Loucy (cell line): ENCODE results near the gene MEAK7.

Experiments used
- H2AFZ ChIP-seq: fragments of 200-600 bp; sonication (generic); 2 replicates; pipeline ENCODE4 v1.6.0; 2016; ENCODE audit warnings: antibody characterized with exemption, mild to moderate bottlenecking, low read length, moderate library complexity
- H3F3A ChIP-seq: fragments of 200-600 bp; 2 replicates; pipeline ENCODE4 v1.6.0; 2016; ENCODE audit warnings: antibody characterized with exemption, low read depth, mild to moderate bottlenecking
- H3K27me3 ChIP-seq: fragments of 200-600 bp; sonication (generic); 2 replicates; pipeline ENCODE4 v1.6.1; 2014; ENCODE audit warnings: low read length, mild to moderate bottlenecking; ENCODE audit not compliant: insufficient read depth, poor library complexity, severe bottlenecking
- H3K36me3 ChIP-seq: fragments of 200-600 bp; sonication (generic); 2 replicates; pipeline ENCODE4 v1.6.1; 2016; ENCODE audit warnings: low read length; ENCODE audit not compliant: insufficient read depth
- H3K4me1 ChIP-seq: fragments of 200-600 bp; sonication (generic); 2 replicates; pipeline ENCODE4 v1.5.1; 2014; ENCODE audit warnings: low read length, mild to moderate bottlenecking; ENCODE audit not compliant: insufficient read depth, poor library complexity, severe bottlenecking
- H3K4me2 ChIP-seq: fragments of 200-600 bp; sonication (generic); 2 replicates; pipeline ENCODE4 v1.6.0; 2014; ENCODE audit warnings: antibody characterized with exemption, low read length, low read depth, mild to moderate bottlenecking; ENCODE audit not compliant: poor library complexity, severe bottlenecking
- H3K4me3 ChIP-seq: fragments of 200-600 bp; sonication (generic); 2 replicates; pipeline ENCODE4 v1.5.1; 2014; ENCODE audit warnings: low read length, mild to moderate bottlenecking, mixed read lengths; ENCODE audit not compliant: poor library complexity, severe bottlenecking
- H3K79me2 ChIP-seq: fragments of 200-600 bp; sonication (generic); 2 replicates; pipeline ENCODE4 v1.6.1; 2014; ENCODE audit warnings: low read length; ENCODE audit not compliant: insufficient read depth
- H3K9ac ChIP-seq: fragments of 200-600 bp; sonication (generic); 2 replicates; pipeline ENCODE4 v1.6.0; 2014; ENCODE audit warnings: mild to moderate bottlenecking, low read depth, low read length, moderate library complexity; ENCODE audit not compliant: poor library complexity, severe bottlenecking
- H3K9me2 ChIP-seq: fragments of 200-600 bp; sonication (generic); replicated peaks from 2 replicates; pipeline ENCODE4 v1.6.1; 2016; ENCODE audit warnings: low read depth, low read length, mixed read lengths
- H3K9me3 ChIP-seq: fragments of 200-600 bp; sonication (generic); 2 replicates; pipeline ENCODE4 v1.6.1; 2014; ENCODE audit warnings: mild to moderate bottlenecking, antibody characterized with exemption, low read length, low read depth; ENCODE audit not compliant: insufficient read depth
- H4K20me1 ChIP-seq: fragments of 200-600 bp; sonication (generic); 2 replicates; pipeline ENCODE4 v1.6.0; 2014; ENCODE audit warnings: antibody characterized with exemption, low read length, mild to moderate bottlenecking; ENCODE audit not compliant: insufficient read depth, poor library complexity, severe bottlenecking
- EZH2phosphoT487 ChIP-seq: fragments of 200-600 bp; IDR thresholded peaks from 2 replicates; pipeline ENCODE4 v1.6.1; 2018; ENCODE audit warnings: antibody characterized with exemption, mild to moderate bottlenecking, moderate library complexity, borderline replicate concordance
- TF ChIP-seq, protein P1 (sequence below): fragments of 200-600 bp; sonication (generic); conservative IDR thresholded peaks from 2 replicates; pipeline ENCODE4 v1.5.1; 2014; ENCODE audit warnings: mild to moderate bottlenecking, antibody characterized with exemption, low read length

The MEAK7 gene

DNA sequence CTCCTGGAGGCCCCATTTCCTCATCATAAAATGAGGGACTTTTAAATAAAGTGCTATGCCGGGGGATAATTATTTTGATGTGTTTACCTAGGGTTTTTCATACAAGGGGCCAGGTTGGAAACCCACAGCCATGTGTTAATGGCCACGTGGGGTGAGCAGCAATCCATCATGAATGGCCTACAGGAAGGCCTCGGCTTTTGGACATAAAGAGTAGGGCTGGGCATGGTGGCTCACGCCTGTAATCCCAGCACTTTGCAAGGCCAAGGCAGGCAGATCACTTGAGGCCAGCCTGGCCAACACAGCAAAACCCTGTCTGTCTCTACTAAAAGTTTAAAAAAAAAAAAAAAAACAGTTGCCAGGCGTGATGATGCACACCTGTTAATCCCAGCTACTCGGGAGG lies 40.3 kb downstream of the MEAK7 start:
- no peaks in the 10 kb centered on the region for H3K79me2 ChIP-seq
- no peak overlapping the region for H2AFZ ChIP-seq
- no peak overlapping the region for H3K4me3 ChIP-seq
- H3K4me1 ChIP-seq = peaks cover 8% of the 10 kb centered on the region
- H3K4me2 ChIP-seq = no peak overlapping the region
- H3F3A ChIP-seq = no peaks in the 10 kb centered on the region
- no peaks in the 10 kb centered on the region for H3K27me3 ChIP-seq
- H4K20me1 ChIP-seq = no peaks in the 10 kb centered on the region
- TF ChIP-seq EZH2phosphoT487 = no peak
- TF ChIP-seq, protein P1, sequence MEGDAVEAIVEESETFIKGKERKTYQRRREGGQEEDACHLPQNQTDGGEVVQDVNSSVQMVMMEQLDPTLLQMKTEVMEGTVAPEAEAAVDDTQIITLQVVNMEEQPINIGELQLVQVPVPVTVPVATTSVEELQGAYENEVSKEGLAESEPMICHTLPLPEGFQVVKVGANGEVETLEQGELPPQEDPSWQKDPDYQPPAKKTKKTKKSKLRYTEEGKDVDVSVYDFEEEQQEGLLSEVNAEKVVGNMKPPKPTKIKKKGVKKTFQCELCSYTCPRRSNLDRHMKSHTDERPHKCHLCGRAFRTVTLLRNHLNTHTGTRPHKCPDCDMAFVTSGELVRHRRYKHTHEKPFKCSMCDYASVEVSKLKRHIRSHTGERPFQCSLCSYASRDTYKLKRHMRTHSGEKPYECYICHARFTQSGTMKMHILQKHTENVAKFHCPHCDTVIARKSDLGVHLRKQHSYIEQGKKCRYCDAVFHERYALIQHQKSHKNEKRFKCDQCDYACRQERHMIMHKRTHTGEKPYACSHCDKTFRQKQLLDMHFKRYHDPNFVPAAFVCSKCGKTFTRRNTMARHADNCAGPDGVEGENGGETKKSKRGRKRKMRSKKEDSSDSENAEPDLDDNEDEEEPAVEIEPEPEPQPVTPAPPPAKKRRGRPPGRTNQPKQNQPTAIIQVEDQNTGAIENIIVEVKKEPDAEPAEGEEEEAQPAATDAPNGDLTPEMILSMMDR = no peak
- H3K9me2 ChIP-seq = no peaks in the 10 kb centered on the region
- H3K9me3 ChIP-seq = peaks cover 13% of the 10 kb centered on the region; the same call in 1 of the 2 replicates
- no peak overlapping the region for H3K9ac ChIP-seq
- H3K36me3 ChIP-seq = no peaks in the 10 kb centered on the region

DNA sequence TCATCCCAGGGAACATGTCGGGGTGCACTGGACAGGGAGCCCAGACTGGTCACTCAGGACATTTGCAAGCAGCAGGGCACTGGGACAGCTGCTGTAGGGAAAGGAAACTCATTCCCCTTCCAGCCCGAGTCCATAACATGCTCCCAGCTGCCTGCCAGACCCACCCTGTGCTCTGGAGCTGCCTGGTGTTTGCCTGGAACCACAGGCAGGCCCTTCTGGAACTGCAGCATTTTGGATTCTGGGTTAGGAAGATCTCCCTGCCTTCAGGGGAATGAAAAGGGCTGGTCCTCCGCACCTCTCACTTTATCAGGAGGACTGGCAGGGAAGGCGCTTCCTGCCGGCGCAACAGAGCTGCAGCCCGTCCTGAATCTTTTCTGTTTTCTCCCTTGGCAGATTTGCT lies 41.2 kb downstream of the MEAK7 start:
- no peak overlapping the region for H3K9ac ChIP-seq
- H3K4me1 ChIP-seq = peaks cover 8% of the 10 kb centered on the region
- H4K20me1 ChIP-seq = no peaks in the 10 kb centered on the region
- TF ChIP-seq EZH2phosphoT487 = no peak
- TF ChIP-seq, protein P1 = no peak
- H3K4me3 ChIP-seq = no peak overlapping the region
- no peaks in the 10 kb centered on the region for H3F3A ChIP-seq
- no peaks in the 10 kb centered on the region for H3K27me3 ChIP-seq
- peaks cover 13% of the 10 kb centered on the region; the same call in 1 of the 2 replicates for H3K9me3 ChIP-seq
- H3K4me2 ChIP-seq = no peak overlapping the region
- no peaks in the 10 kb centered on the region for H3K9me2 ChIP-seq
- H3K79me2 ChIP-seq = no peaks in the 10 kb centered on the region
- no peaks in the 10 kb centered on the region for H3K36me3 ChIP-seq
- H2AFZ ChIP-seq = no peak overlapping the region

DNA sequence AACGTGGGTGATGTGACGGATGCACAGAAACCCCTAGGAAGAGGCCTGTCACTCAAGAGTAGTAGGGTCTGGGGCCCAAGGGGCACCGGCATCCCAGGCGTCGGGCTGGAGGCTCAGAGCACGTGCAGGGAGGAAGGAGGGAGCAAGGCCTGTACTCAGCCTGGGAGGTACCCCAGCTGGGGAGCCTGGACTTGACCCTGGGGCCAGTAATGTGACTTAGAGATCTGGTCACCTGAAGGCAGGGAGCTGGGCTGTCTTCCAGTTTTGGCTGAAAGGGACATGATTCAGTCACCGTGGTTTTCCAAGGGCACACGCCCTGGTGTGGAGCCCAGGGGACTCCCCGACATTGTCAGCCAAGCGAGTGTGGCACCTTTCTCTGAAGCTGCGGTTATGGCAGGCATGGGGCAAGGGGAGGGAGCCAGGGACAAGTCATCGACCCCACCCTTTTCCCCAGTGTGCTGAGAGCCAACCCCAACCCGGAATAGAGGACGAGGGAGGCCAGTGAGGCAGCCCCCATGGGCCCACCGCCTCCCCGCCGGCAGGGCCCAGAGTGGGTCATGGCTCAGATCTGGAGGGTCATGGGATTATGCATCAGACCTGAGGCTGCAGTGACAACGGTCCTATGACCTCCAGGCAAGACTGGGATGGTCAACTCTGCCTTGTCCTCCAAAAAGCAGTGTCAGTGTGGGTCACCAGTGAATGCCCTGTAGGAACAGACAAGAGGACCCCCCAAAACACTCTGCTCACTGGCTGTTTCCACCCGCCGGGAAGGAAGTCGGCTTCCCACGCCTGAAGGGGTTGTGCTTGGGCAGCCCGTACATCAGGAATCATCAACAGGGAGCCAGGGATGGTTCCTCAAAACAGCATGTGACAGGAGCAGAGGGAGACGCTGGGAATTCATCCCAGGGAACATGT lies 41.9 kb downstream of the MEAK7 start:
- no peaks in the 10 kb centered on the region for H3K9me2 ChIP-seq
- H3K79me2 ChIP-seq = no peaks in the 10 kb centered on the region
- peaks cover 10% of the 10 kb centered on the region; the same call in 1 of the 2 replicates for H3K9me3 ChIP-seq
- TF ChIP-seq, protein P1 = no peak
- no peak for TF ChIP-seq EZH2phosphoT487
- no peaks in the 10 kb centered on the region for H3F3A ChIP-seq
- no peak overlapping the region for H3K4me2 ChIP-seq
- H3K4me3 ChIP-seq = no peak overlapping the region
- no peak overlapping the region for H3K9ac ChIP-seq
- no peaks in the 10 kb centered on the region for H3K27me3 ChIP-seq
- H3K36me3 ChIP-seq = no peaks in the 10 kb centered on the region
- no peaks in the 10 kb centered on the region for H4K20me1 ChIP-seq
- H3K4me1 ChIP-seq = peaks cover 8% of the 10 kb centered on the region
- H2AFZ ChIP-seq = no peak overlapping the region
